B cell (primary cell): ENCODE data around the gene AUTS2. TPM values are rescaled to one million over a fixed set of nuclear protein-coding genes. Genes with fewer than 3 reads are reported as not detected.

Experiments used
- ATAC-seq: fragments of 200-7000 bp; cut with Tn5 transposase; one replicate; pipeline ENCODE4 v1.10.0; 2021; ENCODE audit warnings: low read depth, mild to moderate bottlenecking, moderate number of reproducible peaks, moderate library complexity
- CTCF ChIA-PET: fragments of 350-600 bp; sonication (Branson Sonifier 250); formaldehyde crosslinking; loops from one replicate; lab custom pipeline; 2021; ENCODE audit warnings: antibody characterized with exemption, inconsistent platforms; lab: Charles Lee
- POLR2A ChIA-PET: fragments of 350-600 bp; sonication (Branson Sonifier 250); formaldehyde crosslinking; loops from one replicate; lab custom pipeline; 2021; ENCODE audit warnings: antibody characterized with exemption; lab: Charles Lee
- DNase-seq: peaks from one replicate; pipeline ENCODE4 v3.0.0; 2013
- H2AFZ ChIP-seq: 2 replicates; pipeline ENCODE4 v1.6.1; 2012; ENCODE audit warnings: mild to moderate bottlenecking, low read depth, low read length; ENCODE audit not compliant: insufficient read depth, poor library complexity, severe bottlenecking
- H3K27ac ChIP-seq, 2 donors: 1 replicate in 1 of 2; 2 replicates in 1 of 2; pipeline ENCODE4 v1.5.1; 2012 to 2013; ENCODE audit warnings: low read length in 2 of 2, mild to moderate bottlenecking in 2 of 2, moderate library complexity in 1 of 2
- H3K27me3 ChIP-seq, 4 experiments: fragments of 200-600 bp in 1 of 4; sonication (generic) in 1 of 4; replicated peaks in 1 of 4; 1 replicate in 2 of 4; 2 replicates in 2 of 4; pipeline versions ENCODE4 v1.6.1 to v1.7.0; 2013 to 2016; ENCODE audit warnings: low read length in 3 of 4, mild to moderate bottlenecking in 2 of 4, mixed read lengths in 1 of 4, moderate library complexity in 1 of 4; ENCODE audit not compliant: insufficient read depth in 4 of 4, control insufficient read depth in 3 of 4; ENCODE audit errors: control extremely low read depth in 1 of 4
- H3K36me3 ChIP-seq, 2 experiments: replicated peaks in 1 of 2; 1 replicate in 1 of 2; 2 replicates in 1 of 2; pipeline versions ENCODE4 v1.6.1 to v1.7.1; 2013; ENCODE audit warnings: low read length in 1 of 2; ENCODE audit not compliant: insufficient read depth in 2 of 2, control insufficient read depth in 1 of 2; ENCODE audit errors: control extremely low read depth in 1 of 2, extremely low read depth in 1 of 2
- H3K4me1 ChIP-seq, 2 donors: fragments of 200-600 bp in 1 of 2; sonication (generic) in 1 of 2; 1 replicate in 1 of 2; 2 replicates in 1 of 2; pipeline versions ENCODE4 v1.5.1 to v1.6.1; 2013 to 2017; ENCODE audit warnings: low read length in 2 of 2; ENCODE audit not compliant: control insufficient read depth in 2 of 2, insufficient read depth in 2 of 2
- H3K4me2 ChIP-seq: replicated peaks from 2 replicates; pipeline ENCODE3; 2012; ENCODE audit warnings: mild to moderate bottlenecking, low read depth, low read length; ENCODE audit not compliant: poor library complexity, severe bottlenecking
- H3K4me3 ChIP-seq, 5 experiments: fragments of 200-600 bp in 1 of 5; sonication (generic) in 1 of 5; 1 replicate in 3 of 5; 2 replicates in 2 of 5; pipeline versions ENCODE4 v1.5.1 to v1.7.0; 2011 to 2016; ENCODE audit warnings: low read length in 4 of 5, mild to moderate bottlenecking in 4 of 5, low read depth in 2 of 5, control low read depth in 1 of 5, moderate library complexity in 1 of 5; ENCODE audit not compliant: insufficient read depth in 1 of 5; ENCODE audit errors: control extremely low read depth in 1 of 5, extremely low read depth in 1 of 5
- H3K79me2 ChIP-seq: fragments of 200-600 bp; sonication (generic); one replicate; pipeline ENCODE4 v1.6.0; 2016; ENCODE audit warnings: low read length; ENCODE audit not compliant: control insufficient read depth, insufficient read depth
- H3K9ac ChIP-seq: fragments of 200-600 bp; sonication (generic); 2 replicates; pipeline ENCODE4 v1.6.1; 2017; ENCODE audit warnings: mild to moderate bottlenecking, low read length, moderate library complexity
- H3K9me3 ChIP-seq, 3 donors: one replicate each; pipeline versions ENCODE4 v1.6.1 to v1.7.1; 2013; ENCODE audit warnings: low read length in 2 of 3; ENCODE audit not compliant: control insufficient read depth in 2 of 3, insufficient read depth in 1 of 3; ENCODE audit errors: control extremely low read depth in 1 of 3
- H4K20me1 ChIP-seq: 2 replicates; pipeline ENCODE4 v1.6.0; 2012; ENCODE audit warnings: mild to moderate bottlenecking, low read length; ENCODE audit not compliant: insufficient read depth, control insufficient read depth, poor library complexity, severe bottlenecking
- H3K27ac Mint-ChIP-seq: one replicate; pipeline ENCODE4 v1.8.0; 2021; ENCODE audit warnings: mixed read lengths
- H3K27me3 Mint-ChIP-seq: one replicate; pipeline ENCODE4 v1.8.0; 2021; ENCODE audit warnings: mixed read lengths
- H3K4me1 Mint-ChIP-seq: one replicate; pipeline ENCODE4 v1.8.0; 2021; ENCODE audit warnings: mixed read lengths
- H3K4me3 Mint-ChIP-seq: one replicate; pipeline ENCODE4 v1.8.0; 2021; ENCODE audit warnings: mixed read lengths
- H3K9me3 Mint-ChIP-seq: one replicate; pipeline ENCODE4 v1.8.0; 2022; ENCODE audit warnings: mixed read lengths; ENCODE audit not compliant: insufficient read depth
- CTCF ChIP-seq: fragments of 200-600 bp; IDR thresholded peaks from one replicate; pipeline ENCODE4 v1.8.0; 2022; ENCODE audit warnings: antibody characterized with exemption, mild to moderate bottlenecking
- EZH2 ChIP-seq: IDR thresholded peaks from 2 replicates; pipeline ENCODE4 v1.6.1; 2012; ENCODE audit warnings: borderline replicate concordance, low read depth, mild to moderate bottlenecking, moderate library complexity, low read length; ENCODE audit not compliant: insufficient read depth, poor library complexity, severe bottlenecking
- WGBS: methylation state at CpG from one replicate; pipeline ENCODE4 v1.1.5; 2013; ENCODE audit warnings: missing lambda C conversion rate; ENCODE audit not compliant: insufficient coverage; 5-methylcytosine and 5-hydroxymethylcytosine counted together
- intact Hi-C: fragments of 100-400 bp; cut with micrococcal nuclease; formaldehyde crosslinking; loops from one replicate; pipeline ENCODE4 v1.10.0; 2022
- polyA plus RNA-seq: library from polyadenylated mRNA; depleted of rRNA; stranded (reverse); fragments of >200 nt; gene quantifications from 2 replicates; pipeline ENCODE4 v1.2.3, GENCODE V29; 2012
- total RNA-seq, 2 donors: library from RNA; stranded (reverse); fragments of 120-200 nt in 1 of 2; gene quantifications; 1 replicate in 1 of 2; 2 replicates in 1 of 2; pipeline versions ENCODE4 v1.2.3 to v1.2.4, GENCODE V29; 2013 to 2022

Gene AUTS2
- total and polyA plus RNA-seq, 2 donors (not counting 1 experiment from before 2014, with no cell fraction given): 22.3 to 35.0 TPM

- WGBS: 100% methylated on average over 2 of the region's 6 CpGs
- no peak for DNase-seq
- H3K27me3 ChIP-seq: peaks cover 0 to 6% (median 3%) of the 10 kb centered on the region in 4 experiments
- no peaks in the 10 kb centered on the region for H3K79me2 ChIP-seq
- Mint-ChIP-seq H3K4me1 (peaks cover under 1% of the 10 kb centered on the region), H3K27ac (no peak overlapping the region), H3K27me3 (peaks cover 7% of the 10 kb centered on the region), H3K4me3 (no peak overlapping the region), H3K9me3 (no peaks in the 10 kb centered on the region)
- H2AFZ ChIP-seq: no peak overlapping the region
- peaks cover 0 to 2% of the 10 kb centered on the region in 2 experiments for H3K36me3 ChIP-seq
- no peak overlapping the region for H3K4me2 ChIP-seq
- H3K27ac ChIP-seq: no peak overlapping the region
- no peak for ATAC-seq
- no peaks in the 10 kb centered on the region for H3K9me3 ChIP-seq
- ChIA-PET POLR2A (no interaction called here), CTCF (no interaction called here)
- TF ChIP-seq EZH2: no peak
- no peak for TF ChIP-seq CTCF
- intact Hi-C loops: no loop called here
- peaks cover 3 to 4% of the 10 kb centered on the region in 2 donors for H3K4me1 ChIP-seq
- H4K20me1 ChIP-seq: no peaks in the 10 kb centered on the region
- H3K9ac ChIP-seq: no peak overlapping the region
- no peak overlapping the region for H3K4me3 ChIP-seq
These were observed 1102.7 kb downstream of the AUTS2 start for GRCh38 chr7:70700941-70701425.

- no peak overlapping the region for H3K9ac ChIP-seq
- H3K9me3 Mint-ChIP-seq: no peaks in the 10 kb centered on the region
- intact Hi-C loops: no loop called here
- peaks cover 0 to 2% of the 10 kb centered on the region in 2 experiments for H3K36me3 ChIP-seq
- H3K4me1 ChIP-seq: no peaks in the 10 kb centered on the region
- no peaks in the 10 kb centered on the region for H4K20me1 ChIP-seq
- DNase-seq (no peak), ATAC-seq (no peak)
- peaks cover 7% of the 10 kb centered on the region for H3K27me3 Mint-ChIP-seq
- CTCF ChIA-PET: no interaction called here
- no peaks in the 10 kb centered on the region for H3K9me3 ChIP-seq
- WGBS: no CpG with 5 or more reads among the region's 6 CpGs
- H3K4me3 Mint-ChIP-seq: no peak overlapping the region
- no peaks in the 10 kb centered on the region for H3K79me2 ChIP-seq
- H3K4me2 ChIP-seq: no peak overlapping the region
- no peak overlapping the region for H3K4me3 ChIP-seq
- no peak overlapping the region for H3K27ac Mint-ChIP-seq
- POLR2A ChIA-PET: no interaction called here
- TF ChIP-seq CTCF (no peak), EZH2 (no peak)
- peaks cover 0 to under 1% (median 0%) of the 10 kb centered on the region in 4 experiments for H3K27me3 ChIP-seq
- H2AFZ ChIP-seq: no peak overlapping the region
- H3K27ac ChIP-seq: no peak overlapping the region
- H3K4me1 Mint-ChIP-seq: no peaks in the 10 kb centered on the region
These were observed 1103.2 kb downstream of the AUTS2 start for GRCh38 chr7:70701477-70701876.
